NCI-H1092 (cell line): ENCODE measurements around the gene HS6ST1.

ENCODE experiments used
- DNase-seq: peaks from one replicate; lab custom pipeline; 2025; lab: John Stamatoyannopoulos, UW

The HS6ST1 gene

DNA sequence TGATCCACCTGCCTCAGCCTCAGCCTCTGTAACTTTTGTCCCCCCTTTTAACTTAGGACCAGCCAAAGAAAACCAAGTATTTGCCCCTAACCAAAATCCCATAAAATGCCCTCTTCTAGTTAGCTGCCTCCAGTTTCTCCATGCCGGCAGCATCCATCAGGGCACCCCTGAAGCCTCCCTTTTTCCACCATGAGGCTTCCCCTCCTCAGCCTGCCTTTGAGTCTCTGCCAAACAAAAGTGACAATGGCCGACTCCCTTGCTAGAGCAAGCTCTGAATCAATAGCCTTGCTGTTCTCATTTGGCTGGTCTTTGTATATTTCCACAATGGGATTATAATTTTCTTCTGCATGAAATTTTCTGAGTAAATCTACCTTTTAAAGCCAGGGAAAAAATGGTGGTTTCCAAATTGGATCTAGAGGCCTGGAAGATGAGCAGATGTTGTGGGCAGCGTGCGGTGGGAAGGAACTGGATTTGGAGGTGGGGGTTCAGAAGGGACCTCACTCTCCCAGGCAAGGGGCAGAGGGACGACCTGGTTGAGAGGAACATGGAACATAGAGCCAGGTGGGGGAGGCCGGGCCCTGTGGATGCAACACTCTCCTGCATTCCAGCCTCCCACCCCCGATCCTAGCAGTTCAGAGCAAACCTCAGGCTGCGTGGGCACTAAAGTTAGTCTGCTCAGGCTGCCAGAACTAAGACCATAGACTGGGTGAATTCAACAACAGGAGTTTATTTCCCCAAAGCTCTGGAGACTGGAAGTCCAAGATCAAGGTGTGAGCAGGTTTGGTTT, 80.6 kb downstream of the HS6ST1 start:
- DNase-seq = no peak

DNA sequence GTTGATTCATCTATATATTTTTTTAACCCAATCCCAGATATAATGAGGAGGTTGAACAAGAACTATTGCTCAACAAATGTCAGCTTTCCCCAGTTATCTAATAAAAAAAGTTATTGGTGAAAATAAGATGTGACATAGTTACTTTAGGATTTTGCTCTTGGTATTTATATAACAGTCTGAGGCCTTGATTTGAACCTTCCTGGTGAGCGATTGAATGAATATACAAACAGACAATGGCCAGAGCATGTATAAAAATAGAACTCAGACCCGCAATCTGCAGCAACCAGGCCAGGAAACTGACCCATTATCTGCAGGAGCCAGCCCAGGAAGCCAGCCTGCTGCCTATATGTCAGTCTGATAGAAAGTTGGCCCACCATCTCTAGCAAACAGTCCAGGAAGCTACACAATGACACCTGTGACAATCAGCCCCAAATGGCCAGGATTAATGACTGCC, 81.6 kb downstream of the HS6ST1 start:
- DNase-seq = no peak

DNA sequence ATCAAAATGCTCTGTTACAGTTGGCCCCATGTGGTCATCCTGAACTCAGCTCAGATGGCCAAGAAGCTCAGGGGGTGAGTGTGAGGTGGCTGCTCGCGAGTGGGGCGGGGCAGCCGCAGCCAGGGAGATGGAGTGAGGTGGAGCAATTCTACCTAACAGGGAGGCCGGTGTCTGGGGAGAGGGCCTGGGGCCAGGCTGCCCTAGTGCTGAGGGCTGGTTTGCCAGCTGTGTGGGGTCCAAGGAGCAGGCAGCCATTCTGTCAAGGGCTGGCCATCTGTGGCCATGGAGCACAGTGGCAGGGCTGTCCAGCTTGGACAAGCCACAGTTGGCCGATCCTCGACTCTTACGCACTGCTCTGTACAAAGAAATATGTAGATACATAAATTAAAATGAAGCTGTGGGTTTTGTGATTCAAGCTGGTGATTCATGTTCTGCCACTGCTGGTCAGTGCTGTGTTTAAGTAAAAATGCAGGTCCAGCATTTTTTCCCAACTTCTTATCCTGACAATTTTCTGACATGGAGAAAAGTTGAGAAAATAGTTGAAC, 82.1 kb downstream of the HS6ST1 start:
- DNase-seq = no peak

DNA sequence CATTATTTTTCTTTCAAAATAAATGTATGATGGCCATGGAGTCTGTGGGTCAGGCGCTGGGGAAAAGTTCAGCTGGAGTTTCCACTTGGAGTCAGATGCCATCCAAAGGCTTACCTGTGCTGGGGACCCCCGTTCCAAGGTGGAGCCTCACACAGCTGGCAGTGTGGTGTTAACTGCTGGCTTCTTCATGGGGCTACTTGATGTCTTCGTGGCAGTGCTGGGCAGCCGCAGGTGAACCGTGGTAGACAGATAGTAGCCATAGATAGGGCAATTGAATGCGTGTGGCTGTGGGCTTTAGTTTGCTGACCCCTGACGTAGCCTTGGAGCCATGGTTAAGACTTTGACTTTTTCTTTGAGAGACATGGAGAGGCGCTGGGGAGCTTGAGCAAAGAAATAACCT, 83.1 kb downstream of the HS6ST1 start:
- DNase-seq = no peak

DNA sequence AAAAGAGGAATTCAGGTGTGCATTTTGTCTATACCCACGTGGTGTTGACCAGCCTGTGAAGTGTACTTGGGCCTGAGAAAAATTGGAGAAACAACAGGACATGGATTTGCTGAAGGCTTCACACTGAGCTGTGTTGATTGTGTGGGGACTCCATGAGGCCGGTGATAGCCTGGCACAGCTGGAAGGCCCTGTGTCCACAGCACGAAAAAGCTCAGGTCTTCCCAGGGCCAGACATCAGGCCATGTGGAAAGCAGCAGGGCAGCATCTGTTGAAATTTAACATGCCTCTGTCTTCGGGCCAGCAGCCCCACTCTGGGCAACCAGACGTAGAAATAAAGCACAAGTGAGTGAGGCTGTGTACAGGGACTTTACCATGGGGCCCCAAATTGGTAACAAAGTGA, 84.1 kb downstream of the HS6ST1 start:
- no peak for DNase-seq

DNA sequence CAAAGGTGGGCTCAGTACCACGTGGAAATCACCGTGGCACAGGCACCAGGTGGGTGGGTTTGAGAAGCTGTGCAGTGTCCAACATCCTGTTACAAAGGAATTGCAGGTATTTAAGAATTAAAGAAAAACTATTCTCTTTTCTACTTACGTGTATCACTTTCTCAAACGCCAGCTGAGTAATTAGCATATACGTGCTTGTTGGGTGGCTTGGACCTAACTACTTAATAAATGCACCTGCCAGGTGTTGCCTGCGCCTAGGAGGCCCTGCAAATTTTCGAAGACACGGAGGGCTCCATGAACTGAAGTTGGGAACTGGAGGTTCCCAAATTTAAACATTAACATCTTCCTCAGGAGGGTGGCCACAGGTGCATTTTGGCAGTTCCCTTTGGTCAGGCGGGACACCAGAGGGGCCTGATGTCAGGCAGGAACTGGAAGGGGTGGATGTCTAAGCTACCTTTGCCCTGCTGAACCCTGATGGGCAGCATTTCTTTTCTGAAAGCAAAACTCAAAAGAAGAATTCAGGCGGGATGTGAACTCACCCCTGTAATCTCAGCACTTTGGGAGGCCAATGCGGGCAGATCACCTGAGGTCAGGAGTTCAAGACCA, 84.8 kb downstream of the HS6ST1 start:
- DNase-seq = no peak

DNA sequence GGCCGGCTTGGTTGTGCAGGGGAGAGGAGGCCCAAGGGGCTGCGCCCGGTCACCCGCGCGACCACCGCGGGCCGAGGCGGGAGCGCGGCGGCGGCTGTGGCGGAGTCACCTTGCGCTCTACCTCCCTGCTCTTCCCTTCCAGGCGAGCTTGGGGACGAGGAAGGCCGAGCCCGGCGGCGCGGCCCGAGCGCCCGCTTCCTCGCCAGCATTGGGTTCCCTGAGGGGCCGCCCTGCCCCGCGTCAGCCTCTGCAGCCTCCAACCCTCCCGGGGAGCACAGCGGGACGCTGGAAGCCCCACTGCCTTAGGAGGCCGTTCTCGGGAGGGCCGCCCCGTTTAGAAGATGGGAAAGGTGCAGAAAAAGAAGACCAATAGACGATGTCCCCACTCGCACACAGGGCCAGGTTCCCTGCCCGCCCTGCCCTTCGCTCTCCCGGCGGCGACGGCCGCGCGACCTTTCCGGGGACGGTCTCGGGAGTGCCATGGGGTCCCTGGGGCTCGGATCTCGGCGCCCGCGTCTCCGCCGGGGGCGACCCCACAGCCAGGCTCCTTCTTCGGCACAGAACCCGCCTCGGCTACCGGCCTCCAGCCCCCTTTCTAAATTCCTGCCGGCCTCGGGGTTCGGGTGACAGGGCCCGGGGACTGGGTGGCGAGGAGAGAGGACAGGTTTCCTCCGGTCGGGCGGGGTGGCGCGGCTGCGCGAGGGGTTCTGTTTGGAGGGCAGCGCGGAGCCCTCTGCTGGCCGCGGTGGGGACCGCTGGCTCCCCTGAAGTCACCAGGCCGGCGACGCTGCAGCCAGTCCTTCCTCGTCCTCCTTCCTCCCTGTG, 85.5 kb downstream of the HS6ST1 start:
- DNase-seq = peak; percentile 65

DNA sequence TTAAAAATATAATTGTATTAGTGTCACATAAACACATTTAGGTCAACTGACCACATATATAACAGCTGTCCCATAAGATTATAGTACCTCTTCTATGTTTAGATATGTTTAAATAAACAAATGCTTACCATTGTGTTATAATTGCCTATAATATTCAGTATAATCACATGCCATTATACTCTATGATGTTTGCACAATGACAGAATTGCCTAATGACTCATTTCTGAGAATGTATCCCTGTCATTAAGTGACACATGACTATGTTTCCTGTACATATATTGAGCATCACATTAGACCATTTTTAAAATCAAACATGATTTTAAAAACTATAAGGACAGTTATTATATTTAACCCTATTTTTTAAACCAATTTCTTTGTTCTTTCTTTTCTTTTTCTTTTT, 89.8 kb downstream of the HS6ST1 start:
- no peak for DNase-seq

DNA sequence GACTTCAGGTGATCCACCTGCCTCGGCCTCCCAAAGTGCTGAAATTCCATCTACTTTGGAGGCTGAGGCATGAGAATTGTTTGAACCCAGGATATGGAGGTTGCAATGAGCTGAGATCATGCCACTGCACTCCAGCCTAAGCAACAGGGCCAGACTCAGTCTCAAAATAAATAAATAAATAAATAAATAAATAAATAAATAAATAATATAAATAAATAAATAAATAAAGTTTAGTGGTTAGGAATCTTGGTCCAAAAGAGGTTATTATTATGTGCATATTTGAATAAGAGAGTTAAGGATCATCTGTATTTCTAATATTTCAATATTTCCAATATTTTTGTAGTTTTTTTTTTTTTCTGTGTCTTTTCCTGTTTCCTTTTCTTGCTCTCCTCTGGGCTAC, 90.8 kb downstream of the HS6ST1 start:
- no peak for DNase-seq

DNA sequence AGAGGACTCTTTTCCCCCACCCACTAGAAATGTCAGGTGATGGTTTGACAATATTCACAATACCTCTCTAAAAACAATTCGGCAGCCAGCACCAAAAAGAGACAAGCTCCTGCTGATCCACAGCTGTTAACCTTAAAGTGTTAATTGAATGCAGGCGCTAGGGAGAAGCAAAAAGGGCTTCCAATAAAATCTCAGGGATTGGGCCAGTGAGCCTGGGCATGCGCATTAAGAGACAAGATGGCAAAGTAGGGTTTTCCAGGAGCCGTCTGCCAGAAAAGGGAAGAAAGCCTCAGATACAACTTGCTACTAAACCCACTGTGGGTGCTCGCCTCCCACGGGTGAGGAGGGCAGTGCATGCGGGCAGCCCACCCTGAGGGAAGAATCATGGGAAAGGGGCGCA, 98.8 kb downstream of the HS6ST1 start:
- no peak for DNase-seq

DNA sequence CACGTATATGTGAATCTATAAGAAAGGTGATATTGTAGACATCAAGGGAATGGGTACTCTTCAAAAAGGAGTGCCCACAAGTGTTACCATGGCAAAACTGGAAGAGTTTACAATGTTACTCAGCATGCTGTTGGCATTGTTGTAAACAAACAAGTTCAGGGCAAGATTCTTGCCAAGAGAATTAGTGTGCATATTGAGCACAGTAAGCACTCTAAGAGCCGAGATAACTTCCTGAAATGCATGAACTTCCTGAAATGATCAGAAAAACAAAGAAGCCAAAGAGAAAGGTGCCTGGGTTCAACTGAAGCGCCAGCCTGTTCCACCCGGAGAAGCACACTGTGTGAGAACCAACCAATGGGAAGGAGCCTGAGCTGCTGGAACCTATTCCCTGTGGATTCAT, 101.0 kb downstream of the HS6ST1 start:
- no peak for DNase-seq

DNA sequence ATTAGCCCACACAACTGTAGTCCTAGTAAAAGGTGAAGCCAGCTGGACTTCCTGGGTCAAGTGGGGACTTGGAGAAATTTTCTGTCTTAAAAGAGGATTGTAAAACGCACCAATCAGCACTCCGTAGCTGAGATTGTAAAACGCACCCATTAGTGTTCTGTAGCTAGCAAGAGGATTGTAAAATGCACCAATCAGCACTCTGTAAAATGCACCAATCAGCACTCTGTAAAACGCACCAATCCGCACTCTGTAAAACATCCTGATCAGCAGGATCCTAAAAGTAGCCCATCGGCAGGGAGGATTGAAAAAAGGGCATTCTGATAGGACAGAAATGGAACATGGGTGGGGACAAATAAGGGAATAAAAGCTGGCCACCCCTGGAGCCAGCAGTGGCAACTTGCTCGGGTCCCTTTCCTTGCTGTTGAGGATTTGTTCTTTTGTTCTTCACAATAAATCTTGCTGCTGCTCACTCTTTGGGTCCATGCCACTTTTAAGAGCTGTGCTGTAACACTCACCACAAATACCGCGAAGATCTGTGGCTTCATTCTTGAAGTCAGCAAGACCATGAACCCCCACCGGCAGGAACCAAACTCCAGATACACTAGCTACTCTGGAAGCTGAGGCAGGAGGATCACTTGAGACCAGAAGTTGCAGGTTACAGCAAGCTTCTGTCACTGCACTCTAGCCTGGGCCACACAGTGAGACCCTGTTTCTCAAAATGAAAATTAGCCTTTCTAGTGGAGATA, 102.6 kb downstream of the HS6ST1 start:
- DNase-seq = no peak
